WERI-Rb-1 (cell line): ENCODE data around the gene ZNF462.
"Not testable (repeated sequence)": the region's sequence is repeated elsewhere in the genome, so short reads cannot be mapped to it uniquely, and the experiment has no call there.

Source experiments
- DNase-seq: peaks from one replicate; pipeline ENCODE4 v3.0.0-alpha.2; 2020
- H3K27ac ChIP-seq: fragments of 250-450 bp; sonication (Bioruptor Pico); 2 replicates; pipeline ENCODE4 v1.5.1; 2020; ENCODE audit warnings: mild to moderate bottlenecking, moderate library complexity
- H3K27me3 ChIP-seq: fragments of 250-450 bp; sonication (Bioruptor Pico); 2 replicates; pipeline ENCODE4 v1.5.1; 2021; ENCODE audit warnings: mild to moderate bottlenecking, low read depth, moderate library complexity; ENCODE audit not compliant: insufficient read depth, severe bottlenecking
- H3K36me3 ChIP-seq: fragments of 250-450 bp; sonication (Bioruptor Pico); 2 replicates; pipeline ENCODE4 v1.5.1; 2020; ENCODE audit warnings: mild to moderate bottlenecking, moderate library complexity
- H3K4me3 ChIP-seq: 2 replicates; pipeline ENCODE4 v1.5.1; 2011; ENCODE audit warnings: low read depth, mild to moderate bottlenecking, control low read depth, low read length
- H3K9me3 ChIP-seq: fragments of 250-450 bp; sonication (Bioruptor Pico); 2 replicates; pipeline ENCODE4 v1.5.1; 2021; ENCODE audit warnings: mild to moderate bottlenecking, moderate library complexity; ENCODE audit not compliant: severe bottlenecking
- TF ChIP-seq, protein P1 (sequence below): IDR thresholded peaks from 2 replicates; pipeline ENCODE4 v1.5.1; 2011; ENCODE audit warnings: low read depth, mild to moderate bottlenecking, control low read depth, inconsistent platforms, low read length

Gene ZNF462

DNA sequence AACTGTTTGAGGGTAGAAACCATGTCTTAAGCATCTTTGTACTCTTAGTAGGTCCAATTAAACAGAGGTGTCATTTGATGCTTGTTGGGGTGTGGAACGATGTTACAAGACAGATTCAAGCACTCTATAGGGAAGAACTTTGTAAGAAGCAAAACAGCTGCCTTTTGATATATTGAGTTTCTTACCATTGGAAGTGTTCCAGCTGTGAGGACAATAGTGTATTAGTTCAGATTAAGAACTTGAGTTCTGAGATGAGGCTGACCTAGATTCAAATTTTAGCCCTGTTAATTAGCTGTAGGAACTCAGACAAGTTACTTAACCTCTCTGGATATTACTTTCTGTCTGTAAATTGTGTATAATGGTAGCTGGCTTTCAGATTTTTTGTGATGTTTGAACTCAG, 19.6 kb upstream of the ZNF462 start:
- no peaks in the 10 kb centered on the region for H3K27me3 ChIP-seq
- no peak overlapping the region for H3K4me3 ChIP-seq
- no peaks in the 10 kb centered on the region for H3K36me3 ChIP-seq
- TF ChIP-seq, protein P1, sequence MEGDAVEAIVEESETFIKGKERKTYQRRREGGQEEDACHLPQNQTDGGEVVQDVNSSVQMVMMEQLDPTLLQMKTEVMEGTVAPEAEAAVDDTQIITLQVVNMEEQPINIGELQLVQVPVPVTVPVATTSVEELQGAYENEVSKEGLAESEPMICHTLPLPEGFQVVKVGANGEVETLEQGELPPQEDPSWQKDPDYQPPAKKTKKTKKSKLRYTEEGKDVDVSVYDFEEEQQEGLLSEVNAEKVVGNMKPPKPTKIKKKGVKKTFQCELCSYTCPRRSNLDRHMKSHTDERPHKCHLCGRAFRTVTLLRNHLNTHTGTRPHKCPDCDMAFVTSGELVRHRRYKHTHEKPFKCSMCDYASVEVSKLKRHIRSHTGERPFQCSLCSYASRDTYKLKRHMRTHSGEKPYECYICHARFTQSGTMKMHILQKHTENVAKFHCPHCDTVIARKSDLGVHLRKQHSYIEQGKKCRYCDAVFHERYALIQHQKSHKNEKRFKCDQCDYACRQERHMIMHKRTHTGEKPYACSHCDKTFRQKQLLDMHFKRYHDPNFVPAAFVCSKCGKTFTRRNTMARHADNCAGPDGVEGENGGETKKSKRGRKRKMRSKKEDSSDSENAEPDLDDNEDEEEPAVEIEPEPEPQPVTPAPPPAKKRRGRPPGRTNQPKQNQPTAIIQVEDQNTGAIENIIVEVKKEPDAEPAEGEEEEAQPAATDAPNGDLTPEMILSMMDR = no peak
- no peaks in the 10 kb centered on the region for H3K9me3 ChIP-seq
- no peak overlapping the region for H3K27ac ChIP-seq
- DNase-seq = no peak

DNA sequence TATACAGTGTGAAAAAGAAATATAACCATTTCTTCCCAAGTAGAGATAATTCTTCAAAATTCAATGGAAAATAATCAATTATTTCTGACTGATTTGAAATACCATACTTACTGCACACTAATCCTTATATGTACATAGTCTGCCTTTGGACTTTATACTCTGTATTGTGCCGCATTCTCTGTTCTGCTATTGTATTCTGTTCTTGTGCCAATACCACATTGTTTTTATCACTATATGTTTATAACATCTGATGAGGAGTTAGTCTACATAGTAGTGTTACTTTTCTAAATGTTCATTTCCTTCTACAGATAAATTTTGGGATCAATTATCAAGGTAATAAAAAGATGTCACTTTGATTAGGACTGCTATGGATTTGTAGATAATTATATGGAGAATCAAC, 16.7 kb upstream of the ZNF462 start:
- H3K27ac ChIP-seq = no peak overlapping the region
- DNase-seq = no peak

DNA sequence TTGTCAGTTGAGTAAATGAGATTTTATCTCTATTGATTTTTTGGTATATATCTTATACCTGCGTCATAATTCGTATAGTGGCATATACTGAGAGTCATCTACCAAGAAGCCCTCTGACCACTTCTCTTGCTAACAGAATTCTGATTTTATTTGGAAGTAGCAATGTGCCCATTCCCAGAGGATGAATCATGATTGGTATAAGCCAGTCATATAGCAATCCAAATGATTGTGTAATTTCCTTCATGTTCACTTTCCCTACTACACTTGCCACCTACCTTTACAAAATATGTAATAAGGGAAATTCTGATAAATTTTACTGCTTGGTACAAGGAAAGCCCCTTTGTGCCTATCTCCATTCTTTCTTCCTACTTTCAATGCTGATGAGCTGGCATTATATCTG, 16.1 kb upstream of the ZNF462 start:
- no peaks in the 10 kb centered on the region for H3K9me3 ChIP-seq
- TF ChIP-seq, protein P1 = no peak
- no peaks in the 10 kb centered on the region for H3K27me3 ChIP-seq
- H3K36me3 ChIP-seq = no peaks in the 10 kb centered on the region
- H3K4me3 ChIP-seq = no peak overlapping the region
- H3K27ac ChIP-seq = no peak overlapping the region
- DNase-seq = no peak

More for the DNA sequence above, 16.7 kb upstream of the ZNF462 start:
- Histone ChIP-seq H3K4me3 (no peak overlapping the region), H3K36me3 (no peaks in the 10 kb centered on the region), H3K9me3 (no peaks in the 10 kb centered on the region), H3K27me3 (no peaks in the 10 kb centered on the region)
- TF ChIP-seq, protein P1 = no peak

GRCh38 chr9:106851640-106852039, 11.3 kb upstream of the ZNF462 start:
- not testable (repeated sequence) for H3K9me3 ChIP-seq, H3K4me3 ChIP-seq, H3K27ac ChIP-seq, H3K27me3 ChIP-seq, H3K36me3 ChIP-seq, DNase-seq

GRCh38 chr9:106857811-106858470, 5.0 kb upstream of the ZNF462 start:
- no peak overlapping the region for H3K27ac ChIP-seq

GRCh38 chr9:106859957-106860720, 2.8 kb upstream of the ZNF462 start:
- TF ChIP-seq, protein P1 = no peak
- Histone ChIP-seq H3K36me3 (peaks cover 6% of the 10 kb centered on the region), H3K9me3 (peaks cover 9% of the 10 kb centered on the region), H3K4me3 (no peak overlapping the region), H3K27ac (no peak overlapping the region), H3K27me3 (no peaks in the 10 kb centered on the region)
- DNase-seq = no peak

More at GRCh38 chr9:106857811-106858470, 5.0 kb upstream of the ZNF462 start:
- Histone ChIP-seq H3K4me3 (no peak overlapping the region), H3K27me3 (no peaks in the 10 kb centered on the region), H3K36me3 (no peaks in the 10 kb centered on the region), H3K9me3 (peaks cover 9% of the 10 kb centered on the region)
- DNase-seq = no peak
- TF ChIP-seq, protein P1 = no peak
